Skeletal muscle satellite cell (primary cell): Measurements from ENCODE around the gene UFC1.

Experiments
- H3K27me3 ChIP-seq: 2 replicates; pipeline ENCODE4 v1.7.0; 2013; ENCODE audit warnings: low read length; ENCODE audit not compliant: control insufficient read depth, insufficient read depth
- H3K36me3 ChIP-seq: 2 replicates; pipeline ENCODE4 v1.7.0; 2013; ENCODE audit warnings: mild to moderate bottlenecking, control low read depth, low read length; ENCODE audit not compliant: insufficient read depth
- H3K4me1 ChIP-seq: 2 replicates; pipeline ENCODE4 v1.7.0; 2013; ENCODE audit warnings: low read length; ENCODE audit not compliant: control insufficient read depth, insufficient read depth
- H3K4me2 ChIP-seq: 2 replicates; pipeline ENCODE4 v1.7.0; 2013; ENCODE audit warnings: mild to moderate bottlenecking, low read length
- H3K4me3 ChIP-seq: 2 replicates; pipeline ENCODE4 v1.7.0; 2013; ENCODE audit warnings: low read length
- H3K9ac ChIP-seq: 2 replicates; pipeline ENCODE4 v1.7.0; 2013; ENCODE audit warnings: mild to moderate bottlenecking, low read depth, low read length, moderate library complexity
- H3K9me3 ChIP-seq: replicated peaks from 2 replicates; pipeline ENCODE4 v1.7.0; 2013; ENCODE audit warnings: mild to moderate bottlenecking, control low read depth, low read length

UFC1 gene

DNA sequence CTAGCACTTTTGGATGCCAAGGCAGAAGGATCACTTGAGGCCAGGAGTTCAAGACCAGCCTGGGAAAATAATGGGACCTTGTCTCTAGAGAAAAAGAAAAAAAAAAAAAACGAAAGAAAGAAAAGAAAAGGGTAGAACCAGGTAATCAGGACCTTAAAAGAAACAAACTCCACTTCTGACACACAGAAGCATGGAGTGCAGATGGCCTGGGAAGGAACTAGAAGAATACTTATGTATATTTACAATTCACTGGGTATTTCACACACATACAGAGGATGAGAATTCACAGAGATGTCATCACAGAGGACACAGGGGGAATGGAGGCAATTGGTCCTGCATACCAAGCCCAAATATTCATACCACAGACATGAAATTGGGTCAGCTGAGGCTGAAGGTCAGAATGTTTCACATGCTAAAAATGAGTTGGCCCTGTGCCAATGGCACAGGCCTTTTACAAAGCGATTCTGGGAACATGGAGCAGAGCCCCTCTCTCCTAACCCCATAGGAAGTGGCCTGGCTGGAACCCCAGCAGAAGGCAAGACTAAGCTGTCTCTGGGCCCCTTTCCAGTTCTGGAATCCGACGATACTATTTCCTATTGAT lies 19.1 kb downstream of the UFC1 start:
- Histone ChIP-seq H3K27me3 (no peaks in the 10 kb centered on the region), H3K4me2 (peak overlapping the region; percentile 32), H3K4me3 (no peak overlapping the region), H3K9me3 (no peaks in the 10 kb centered on the region), H3K36me3 (peaks cover 43% of the 10 kb centered on the region), H3K9ac (peak overlapping the region; percentile 66), H3K4me1 (peaks cover 30% of the 10 kb centered on the region)

DNA sequence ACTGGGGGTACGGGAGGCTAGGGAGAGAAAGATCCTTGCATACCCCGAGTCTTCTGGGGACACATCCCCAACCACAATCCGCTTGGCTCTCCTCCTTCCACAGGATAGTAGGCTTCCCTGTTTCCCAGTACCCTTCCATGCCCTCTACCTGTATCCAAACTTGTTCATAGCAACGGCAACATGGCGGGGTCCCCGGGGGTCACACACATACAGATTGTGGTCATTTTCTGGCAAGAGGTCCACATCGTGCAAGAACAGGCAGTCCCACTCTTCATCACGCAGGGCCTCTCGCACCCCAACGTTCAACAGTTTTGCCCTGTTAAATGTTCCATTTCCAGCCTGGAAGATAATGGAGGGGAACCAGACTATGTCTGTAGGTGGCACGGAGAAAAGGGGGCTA lies 19.9 kb downstream of the UFC1 start:
- peak overlapping the region; percentile 32 for H3K4me2 ChIP-seq
- peak overlapping the region; percentile 66 for H3K9ac ChIP-seq
- peaks cover 31% of the 10 kb centered on the region for H3K4me1 ChIP-seq
- H3K9me3 ChIP-seq, result no peaks in the 10 kb centered on the region
- H3K36me3 ChIP-seq, result peaks cover 43% of the 10 kb centered on the region
- H3K27me3 ChIP-seq, result no peaks in the 10 kb centered on the region
- H3K4me3 ChIP-seq, result no peak overlapping the region

DNA sequence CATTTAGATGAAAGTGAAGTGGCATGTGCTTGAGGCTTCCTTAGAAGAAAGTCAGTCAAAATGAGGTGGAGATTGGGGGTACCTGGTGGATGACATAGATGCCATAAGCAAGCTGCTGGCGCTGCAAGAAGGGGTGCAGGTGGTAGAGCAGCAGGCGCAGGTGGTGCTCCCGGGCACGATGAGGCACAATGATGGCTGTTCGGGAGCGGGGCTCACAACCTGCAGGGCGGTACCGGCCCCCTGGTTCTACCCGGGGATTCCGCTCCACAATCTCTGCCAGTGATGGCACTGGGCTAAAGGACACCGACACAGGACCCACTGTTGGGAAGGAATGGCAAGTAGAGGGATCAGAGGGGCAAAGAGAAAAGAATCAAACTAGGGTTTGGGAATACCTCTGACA lies 21.1 kb downstream of the UFC1 start:
- H3K9ac ChIP-seq, result no peak overlapping the region
- H3K4me3 ChIP-seq, result no peak overlapping the region
- no peak overlapping the region for H3K4me2 ChIP-seq
- no peaks in the 10 kb centered on the region for H3K9me3 ChIP-seq
- H3K4me1 ChIP-seq, result peaks cover 31% of the 10 kb centered on the region
- H3K36me3 ChIP-seq, result peaks cover 37% of the 10 kb centered on the region
- H3K27me3 ChIP-seq, result no peaks in the 10 kb centered on the region

DNA sequence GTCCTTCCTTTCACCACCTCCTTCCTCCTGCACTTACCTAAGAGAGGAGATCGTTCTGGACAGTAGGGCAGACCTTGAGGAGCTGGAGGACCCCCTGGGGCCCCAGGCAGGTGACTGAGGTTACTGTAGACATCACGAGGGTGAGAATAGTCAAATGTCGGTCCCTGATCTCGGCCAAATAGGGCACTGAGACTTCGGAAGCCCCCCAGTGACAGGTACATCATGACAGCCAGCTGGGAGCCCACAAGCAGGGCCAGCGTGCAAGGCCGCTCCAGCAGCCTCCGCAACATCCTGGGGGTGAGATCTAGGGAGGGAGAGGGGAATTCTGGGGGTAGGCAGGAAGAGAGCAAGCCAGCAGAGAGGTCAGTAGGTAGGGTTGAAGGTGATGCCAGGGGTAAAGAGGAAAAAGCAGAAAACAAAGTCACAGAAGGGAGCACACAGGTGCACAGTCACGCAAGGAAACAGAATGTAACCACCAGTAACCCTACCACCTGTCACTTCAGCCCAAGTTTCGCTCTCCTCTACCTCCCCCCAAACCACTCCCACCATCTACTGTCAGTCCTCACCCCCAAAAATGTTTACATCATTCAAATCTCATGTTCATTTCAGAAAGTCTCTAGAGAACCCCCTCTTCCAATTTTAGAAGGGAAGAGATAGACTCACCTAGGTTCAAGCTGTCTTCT lies 22.1 kb downstream of the UFC1 start:
- Histone ChIP-seq H3K4me1 (peaks cover 31% of the 10 kb centered on the region), H3K4me3 (peak overlapping the region; percentile 99), H3K36me3 (peaks cover 30% of the 10 kb centered on the region), H3K9me3 (no peaks in the 10 kb centered on the region), H3K27me3 (no peaks in the 10 kb centered on the region), H3K9ac (peak overlapping the region; percentile 96), H3K4me2 (peak overlapping the region; percentile 95)

DNA sequence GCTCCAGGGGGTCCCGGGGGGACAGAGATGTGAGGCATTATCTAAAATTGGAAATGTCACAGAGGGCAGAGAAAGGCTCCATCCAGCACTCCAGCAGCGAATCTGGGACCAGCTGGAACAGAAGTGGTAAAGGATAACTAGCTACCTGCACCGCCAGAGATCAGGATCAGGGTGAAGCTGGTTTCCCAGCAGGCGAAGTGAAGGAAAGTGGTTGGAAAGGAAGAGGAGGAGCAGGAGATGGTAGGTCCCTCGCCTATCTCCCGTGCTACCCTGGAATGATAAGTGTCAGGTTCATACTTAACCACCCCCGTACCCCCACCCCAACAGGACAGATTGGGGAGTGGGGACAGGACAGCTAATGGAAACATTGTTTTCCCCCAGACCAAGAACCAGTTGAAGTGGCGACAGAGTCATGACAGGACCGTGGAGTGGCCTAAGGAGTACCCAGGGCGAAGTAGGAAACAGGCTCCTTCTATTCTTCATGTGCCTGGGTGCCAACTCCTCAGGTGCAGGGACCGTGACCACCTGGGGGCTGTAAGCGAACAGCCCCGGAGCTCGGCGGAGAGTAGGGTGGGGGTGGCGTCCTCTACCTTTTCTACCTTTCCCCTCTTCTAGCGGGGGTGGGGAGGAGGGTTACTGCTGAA lies 22.8 kb downstream of the UFC1 start:
- H3K4me1 ChIP-seq, result peaks cover 31% of the 10 kb centered on the region
- peak overlapping the region; percentile 95 for H3K4me2 ChIP-seq
- peak overlapping the region; percentile 96 for H3K9ac ChIP-seq
- H3K36me3 ChIP-seq, result peaks cover 24% of the 10 kb centered on the region
- no peaks in the 10 kb centered on the region for H3K9me3 ChIP-seq
- H3K4me3 ChIP-seq, result peak overlapping the region; percentile 99
- H3K27me3 ChIP-seq, result no peaks in the 10 kb centered on the region

DNA sequence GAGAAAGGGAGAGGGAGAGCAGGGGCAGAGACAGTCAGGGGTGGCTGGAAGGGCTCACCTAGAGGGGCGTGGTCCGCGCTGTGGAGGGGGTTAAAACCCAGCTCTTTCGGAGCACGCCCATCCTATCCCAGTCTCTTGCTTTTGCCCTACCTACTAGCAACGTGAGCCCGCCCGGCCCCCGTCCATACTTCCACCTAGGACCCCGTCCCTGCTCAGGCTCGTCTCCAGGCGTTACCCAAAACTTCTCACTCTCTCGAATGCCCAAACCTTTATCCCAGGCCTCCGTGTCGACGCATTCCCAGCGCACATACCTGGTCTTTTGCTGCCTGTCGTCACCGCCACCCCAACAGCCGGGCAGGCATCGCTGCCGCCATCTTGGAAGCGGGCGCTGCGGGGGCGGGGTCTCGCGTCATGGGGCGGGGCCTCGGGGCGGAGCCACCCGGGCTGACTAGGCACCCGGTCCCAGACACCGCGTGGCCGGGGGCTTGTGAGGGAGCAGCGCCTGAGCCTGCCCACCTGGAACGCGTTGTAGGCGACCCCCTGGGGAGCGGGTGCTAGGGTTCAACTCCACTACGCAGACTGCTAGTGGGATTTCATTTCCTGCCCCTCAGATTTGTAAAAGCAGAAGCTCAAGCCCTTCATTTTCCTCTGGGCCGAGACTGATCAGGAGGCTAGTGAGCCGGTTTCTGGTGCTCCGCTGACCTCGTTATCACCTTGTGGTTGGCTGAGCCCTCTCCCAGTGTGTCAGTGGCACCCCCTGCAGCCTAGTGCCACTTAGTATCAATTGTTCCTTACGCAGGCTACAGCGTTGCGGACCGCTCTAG lies 23.5 kb downstream of the UFC1 start, which contains the start of gene B4GALT3:
Gene B4GALT3 (minus strand): TSS at position 396 of the 824 bp plus-strand sequence. CDS start 1,447 bp downstream, outside the sequence.
- H3K4me1 ChIP-seq, result peaks cover 35% of the 10 kb centered on the region
- H3K36me3 ChIP-seq, result peaks cover 17% of the 10 kb centered on the region
- no peaks in the 10 kb centered on the region for H3K27me3 ChIP-seq
- H3K9me3 ChIP-seq, result no peaks in the 10 kb centered on the region
- peak within 1 kb of the TSS; percentile 95 for H3K4me2 ChIP-seq
- peak within 1 kb of the TSS; percentile 96 for H3K9ac ChIP-seq
- peak within 1 kb of the TSS; percentile 99 for H3K4me3 ChIP-seq

DNA sequence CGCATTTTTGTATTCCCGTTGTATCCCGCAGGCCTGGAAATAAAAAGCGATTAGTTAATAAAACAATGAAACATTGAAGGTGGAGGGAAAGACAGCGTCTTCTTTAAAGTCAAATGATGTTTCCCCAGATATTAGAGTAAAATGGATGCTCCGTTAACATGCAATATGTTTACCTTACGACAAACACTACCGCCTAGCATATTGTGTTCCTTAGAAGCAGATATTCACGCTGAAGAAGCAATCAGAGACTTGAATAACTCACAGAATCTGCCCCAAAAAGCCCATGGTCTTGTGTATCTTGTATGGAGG lies 24.1 kb downstream of the UFC1 start:
- Histone ChIP-seq H3K4me1 (peaks cover 36% of the 10 kb centered on the region), H3K4me3 (peak overlapping the region; percentile 99), H3K9me3 (no peaks in the 10 kb centered on the region), H3K36me3 (peaks cover 17% of the 10 kb centered on the region), H3K9ac (peak overlapping the region; percentile 96), H3K4me2 (peak overlapping the region; percentile 95), H3K27me3 (no peaks in the 10 kb centered on the region)

DNA sequence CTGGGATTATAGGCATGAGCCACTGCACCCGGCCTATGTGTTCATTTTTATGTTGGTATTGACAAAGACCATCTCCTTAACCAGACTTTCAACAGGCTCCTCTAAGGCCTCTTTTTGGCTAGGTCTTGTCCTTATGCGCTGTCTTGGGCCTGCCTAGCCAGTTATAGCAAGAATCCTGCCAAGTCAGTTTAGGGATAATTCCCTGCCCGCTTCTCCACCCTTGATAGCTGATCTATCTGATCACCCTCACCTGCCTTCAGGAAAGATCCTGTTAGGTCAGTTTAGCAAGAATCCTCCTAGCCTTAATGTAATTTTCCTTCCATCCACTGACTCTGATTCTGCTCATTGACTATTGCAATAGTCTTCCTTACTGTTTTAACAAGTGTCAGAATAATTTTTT lies 25.9 kb downstream of the UFC1 start:
- Histone ChIP-seq H3K27me3 (no peaks in the 10 kb centered on the region), H3K9ac (no peak overlapping the region), H3K4me1 (peaks cover 31% of the 10 kb centered on the region), H3K36me3 (peaks cover 5% of the 10 kb centered on the region), H3K4me2 (no peak overlapping the region), H3K4me3 (no peak overlapping the region), H3K9me3 (no peaks in the 10 kb centered on the region)

DNA sequence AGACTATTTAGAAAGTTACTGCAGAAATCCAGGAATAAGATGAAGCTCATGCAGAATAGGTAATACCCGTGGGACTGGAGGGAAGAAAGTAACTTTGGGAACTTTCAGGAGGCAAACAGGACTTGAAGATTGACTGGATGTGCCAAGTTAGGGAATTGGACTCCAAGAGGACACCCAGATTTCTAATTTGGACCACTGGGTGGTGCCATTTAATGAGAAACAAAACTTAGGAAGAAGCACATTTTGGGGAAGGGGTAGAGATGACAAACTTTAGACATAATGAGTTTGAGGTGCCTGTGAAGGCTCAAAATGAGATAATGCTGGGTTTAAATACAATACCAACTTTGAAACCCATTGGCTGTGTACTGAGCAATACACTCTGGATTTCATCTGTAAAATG lies 26.9 kb downstream of the UFC1 start:
- Histone ChIP-seq H3K27me3 (no peaks in the 10 kb centered on the region), H3K9ac (no peak overlapping the region), H3K36me3 (peaks cover under 1% of the 10 kb centered on the region), H3K4me1 (peaks cover 37% of the 10 kb centered on the region), H3K4me2 (no peak overlapping the region), H3K9me3 (no peaks in the 10 kb centered on the region), H3K4me3 (no peak overlapping the region)

DNA sequence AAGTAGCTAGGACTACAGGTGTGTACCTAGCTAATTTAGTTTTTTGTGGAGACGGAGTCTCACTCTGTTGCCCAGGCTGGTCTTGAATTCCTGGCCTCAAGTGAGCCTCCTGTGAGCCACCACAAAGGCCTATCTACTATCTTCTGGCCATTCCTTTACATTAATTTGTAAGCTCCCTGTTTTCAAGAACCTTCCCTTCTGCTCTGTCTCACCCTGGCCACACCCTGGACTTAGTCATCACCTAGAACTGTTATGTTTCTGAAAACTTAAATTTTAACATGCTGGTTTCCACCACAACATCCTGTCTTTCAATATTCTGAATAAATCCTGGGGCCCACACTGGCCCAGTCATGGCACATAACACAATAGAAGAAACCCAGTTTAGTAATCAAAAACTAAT lies 28.4 kb downstream of the UFC1 start:
- H3K4me2 ChIP-seq, result peak overlapping the region; percentile 52
- no peaks in the 10 kb centered on the region for H3K9me3 ChIP-seq
- no peaks in the 10 kb centered on the region for H3K36me3 ChIP-seq
- H3K4me3 ChIP-seq, result no peak overlapping the region
- H3K27me3 ChIP-seq, result no peaks in the 10 kb centered on the region
- peak overlapping the region; percentile 50 for H3K9ac ChIP-seq
- peaks cover 35% of the 10 kb centered on the region for H3K4me1 ChIP-seq

DNA sequence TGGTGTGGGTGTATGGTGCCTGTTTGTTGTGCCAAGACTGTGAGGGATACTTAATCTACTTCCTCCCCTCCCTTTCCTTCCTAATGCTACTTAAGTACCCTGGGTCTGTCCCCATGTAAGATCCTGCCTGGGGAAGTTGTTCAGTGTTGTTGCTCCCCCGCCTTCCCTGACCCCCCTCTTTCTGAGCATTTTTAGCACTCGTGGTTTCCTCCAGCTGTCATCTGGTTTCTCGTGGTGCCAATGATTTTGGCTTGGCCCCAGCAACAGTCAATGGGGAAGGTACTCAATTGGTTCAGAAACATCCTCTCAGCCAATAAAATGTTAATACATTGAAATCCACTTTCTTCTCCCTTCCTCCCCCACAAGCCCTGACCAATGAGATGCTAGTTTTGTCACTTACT lies 31.5 kb downstream of the UFC1 start:
- Histone ChIP-seq H3K4me1 (peaks cover 29% of the 10 kb centered on the region), H3K9ac (peak overlapping the region; percentile 27), H3K4me3 (no peak overlapping the region)

More for the DNA sequence above, 31.5 kb downstream of the UFC1 start:
- Histone ChIP-seq H3K9me3 (no peaks in the 10 kb centered on the region), H3K27me3 (no peaks in the 10 kb centered on the region), H3K4me2 (peak overlapping the region; percentile 53), H3K36me3 (no peaks in the 10 kb centered on the region)
